GM06990 (cell line): Measurements from ENCODE around the gene NDUFB2.
A peak's percentile ranks its signal among the peaks of the same experiment; 100 is the strongest.
"Not testable (repeated sequence)": the region's sequence is repeated elsewhere in the genome, so short reads cannot be mapped to it uniquely, and the experiment has no call there.

Experiments used
- DNase-seq: peaks from one replicate; pipeline ENCODE4 v3.0.0-alpha.2; 2011; ENCODE audit not compliant: insufficient read length; ENCODE audit errors: extremely low read depth
- H3K27me3 ChIP-seq: replicated peaks from 2 replicates; pipeline ENCODE4 v1.6.0; 2011; ENCODE audit warnings: low read length; ENCODE audit not compliant: control insufficient read depth, insufficient read depth
- H3K36me3 ChIP-seq: 2 replicates; pipeline ENCODE4 v1.5.1; 2011; ENCODE audit warnings: low read length; ENCODE audit not compliant: control insufficient read depth, insufficient read depth
- H3K4me3 ChIP-seq: replicated peaks from 2 replicates; pipeline ENCODE4 v1.5.1; 2011; ENCODE audit warnings: low read depth, mild to moderate bottlenecking, control low read depth, low read length
- CTCF ChIP-seq: IDR thresholded peaks from 2 replicates; pipeline ENCODE4 v1.5.1; 2011; ENCODE audit warnings: low read length, control low read depth, mild to moderate bottlenecking, inconsistent platforms; ENCODE audit not compliant: insufficient read depth, poor library complexity, severe bottlenecking

NDUFB2 gene

GRCh38 chr7:140674356-140674800 is 22.1 kb upstream of the NDUFB2 start:
- H3K4me3 ChIP-seq, result no peak overlapping the region
- peak; percentile 51 for DNase-seq
- no peaks in the 10 kb centered on the region; the same call in 1 of the 2 replicates for H3K36me3 ChIP-seq
- no peak for TF ChIP-seq CTCF
- no peaks in the 10 kb centered on the region for H3K27me3 ChIP-seq

- H3K4me3 ChIP-seq, result no peak overlapping the region
- H3K36me3 ChIP-seq, result no peaks in the 10 kb centered on the region; the same call in 1 of the 2 replicates
- DNase-seq, result no peak
- H3K27me3 ChIP-seq, result no peaks in the 10 kb centered on the region
- TF ChIP-seq CTCF, result peak; percentile 46
These were observed 21.4 kb upstream of the NDUFB2 start for GRCh38 chr7:140674899-140675701.

GRCh38 chr7:140675726-140676125 is 20.8 kb upstream of the NDUFB2 start:
- no peak for DNase-seq
- H3K36me3 ChIP-seq, result no peaks in the 10 kb centered on the region; the same call in none of the 2 replicates
- TF ChIP-seq CTCF, result no peak
- H3K27me3 ChIP-seq, result no peaks in the 10 kb centered on the region
- no peak overlapping the region for H3K4me3 ChIP-seq

GRCh38 chr7:140676306-140676705 is 20.2 kb upstream of the NDUFB2 start:
- Histone ChIP-seq H3K36me3 (peaks cover 2% of the 10 kb centered on the region), H3K4me3 (no peak overlapping the region), H3K27me3 (no peaks in the 10 kb centered on the region)
- DNase-seq, result peak; percentile 48
- no peak for TF ChIP-seq CTCF

- H3K27me3 ChIP-seq, DNase-seq, H3K36me3 ChIP-seq, H3K4me3 ChIP-seq: not testable (repeated sequence)
These were observed 19.6 kb upstream of the NDUFB2 start for GRCh38 chr7:140676956-140677355.

GRCh38 chr7:140677496-140677895 is 19.0 kb upstream of the NDUFB2 start:
- no peak for TF ChIP-seq CTCF
- no peak for DNase-seq
- Histone ChIP-seq H3K27me3 (no peaks in the 10 kb centered on the region), H3K36me3 (peaks cover 2% of the 10 kb centered on the region), H3K4me3 (no peak overlapping the region)
